ENCODE measurements around the gene GSG1L.
A peak's percentile ranks its signal among the peaks of the same experiment; 100 is the strongest.

GSG1L gene

DNA sequence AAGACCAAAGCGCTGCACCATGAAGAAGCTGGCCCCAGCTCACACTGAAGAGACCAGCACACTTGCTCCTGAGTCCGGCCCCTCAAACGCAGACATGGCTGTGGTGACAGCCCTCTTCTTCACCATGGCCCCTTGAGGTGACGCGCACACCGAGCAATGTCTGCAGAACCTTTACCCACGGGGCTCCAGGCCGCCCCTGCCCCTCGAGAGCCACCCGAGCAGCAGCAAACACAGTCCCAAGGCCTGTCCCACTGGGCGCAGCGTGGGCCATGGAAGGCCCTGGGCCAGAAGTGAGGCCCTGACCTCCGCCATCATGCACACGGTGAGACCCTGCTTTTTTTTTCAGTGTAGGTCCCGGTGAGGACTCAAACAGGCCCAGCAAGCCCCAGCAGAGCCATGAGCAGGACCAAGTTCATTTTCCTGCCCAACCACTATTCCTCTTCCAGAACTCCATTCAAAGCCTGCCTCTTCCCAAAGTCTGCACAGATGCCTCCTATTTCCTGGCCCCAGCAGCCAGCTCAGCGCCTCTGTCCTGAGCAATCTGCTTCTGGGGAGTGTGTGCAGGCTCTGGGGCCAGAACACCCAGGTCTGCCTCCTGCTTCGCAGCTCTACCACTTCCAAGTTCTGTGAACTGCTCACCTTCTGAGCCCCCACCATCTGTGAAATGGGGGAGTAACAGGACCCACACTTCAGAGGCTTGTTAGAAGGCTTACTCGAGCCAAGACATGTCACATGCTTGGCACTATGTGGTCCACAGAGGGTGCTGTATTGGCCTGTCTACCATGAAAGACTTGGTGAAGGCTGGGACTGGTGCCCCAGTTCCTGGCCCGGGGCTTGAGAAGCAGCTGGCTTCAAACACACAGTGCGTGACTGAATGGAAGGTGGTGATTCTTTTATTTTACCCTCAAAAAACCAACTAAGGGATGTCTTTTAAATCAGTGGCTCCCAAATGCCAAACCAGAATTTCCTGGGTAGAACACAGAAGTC lies 35.7 kb upstream of the GSG1L start:
- H3K4me1 Mint-ChIP-seq = peaks cover 6% of the 10 kb centered on the region
- no peaks in the 10 kb centered on the region for H3K9me3 Mint-ChIP-seq
- peak; percentile 9 for ATAC-seq
- DNase-seq (ENCODE audit: low spot score in 2 of 2) = no peak
- no peak overlapping the region for H3K4me3 Mint-ChIP-seq
- H3K36me3 Mint-ChIP-seq = peaks cover 88% of the 10 kb centered on the region
- peak overlapping the region; percentile 70 for H3K27ac Mint-ChIP-seq

DNA sequence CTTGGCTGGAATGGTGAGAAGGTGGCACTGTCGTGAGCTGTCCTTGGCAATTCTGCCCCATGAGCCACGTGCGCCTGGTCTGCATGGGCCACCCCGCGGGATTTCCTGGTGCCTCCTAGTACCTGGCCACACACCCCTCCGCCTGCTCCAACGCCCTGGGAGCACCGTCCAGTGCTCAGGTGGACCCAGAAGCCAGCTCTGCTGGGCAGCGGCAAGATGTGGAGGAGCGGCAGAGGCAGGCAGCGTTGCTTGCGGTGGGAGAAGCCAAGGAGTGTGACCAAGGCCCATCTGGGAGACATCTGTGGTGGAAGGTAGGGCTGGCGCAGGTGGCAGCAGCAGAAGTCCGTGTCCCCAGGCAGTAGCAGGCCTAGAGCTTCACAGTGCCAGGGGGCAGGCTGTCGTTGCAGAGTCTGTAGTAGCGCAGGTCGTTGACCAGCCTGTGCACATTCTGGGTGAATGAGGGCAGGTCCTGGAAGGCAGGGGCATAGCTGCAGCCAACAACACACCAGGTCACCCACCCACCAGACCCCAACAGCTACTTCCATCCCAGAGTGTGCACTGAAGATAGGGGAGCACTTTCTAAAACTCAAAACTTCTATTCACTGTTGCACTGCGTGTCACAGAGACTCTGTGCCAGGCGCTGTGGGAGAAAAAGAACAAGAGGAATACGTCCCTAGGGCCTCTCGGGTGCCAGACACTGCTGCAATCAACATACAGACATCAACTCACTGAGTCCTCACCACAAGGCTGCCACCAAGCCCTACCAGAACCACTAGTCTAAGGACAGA lies 34.9 kb upstream of the GSG1L start:
- H3K4me3 Mint-ChIP-seq = no peak overlapping the region
- peaks cover 82% of the 10 kb centered on the region for H3K36me3 Mint-ChIP-seq
- H3K27ac Mint-ChIP-seq = peak overlapping the region; percentile 68
- DNase-seq (ENCODE audit: low spot score in 2 of 2) (no peak), ATAC-seq (peak; percentile 14)
- peaks cover 6% of the 10 kb centered on the region for H3K4me1 Mint-ChIP-seq
- H3K9me3 Mint-ChIP-seq = no peaks in the 10 kb centered on the region

DNA sequence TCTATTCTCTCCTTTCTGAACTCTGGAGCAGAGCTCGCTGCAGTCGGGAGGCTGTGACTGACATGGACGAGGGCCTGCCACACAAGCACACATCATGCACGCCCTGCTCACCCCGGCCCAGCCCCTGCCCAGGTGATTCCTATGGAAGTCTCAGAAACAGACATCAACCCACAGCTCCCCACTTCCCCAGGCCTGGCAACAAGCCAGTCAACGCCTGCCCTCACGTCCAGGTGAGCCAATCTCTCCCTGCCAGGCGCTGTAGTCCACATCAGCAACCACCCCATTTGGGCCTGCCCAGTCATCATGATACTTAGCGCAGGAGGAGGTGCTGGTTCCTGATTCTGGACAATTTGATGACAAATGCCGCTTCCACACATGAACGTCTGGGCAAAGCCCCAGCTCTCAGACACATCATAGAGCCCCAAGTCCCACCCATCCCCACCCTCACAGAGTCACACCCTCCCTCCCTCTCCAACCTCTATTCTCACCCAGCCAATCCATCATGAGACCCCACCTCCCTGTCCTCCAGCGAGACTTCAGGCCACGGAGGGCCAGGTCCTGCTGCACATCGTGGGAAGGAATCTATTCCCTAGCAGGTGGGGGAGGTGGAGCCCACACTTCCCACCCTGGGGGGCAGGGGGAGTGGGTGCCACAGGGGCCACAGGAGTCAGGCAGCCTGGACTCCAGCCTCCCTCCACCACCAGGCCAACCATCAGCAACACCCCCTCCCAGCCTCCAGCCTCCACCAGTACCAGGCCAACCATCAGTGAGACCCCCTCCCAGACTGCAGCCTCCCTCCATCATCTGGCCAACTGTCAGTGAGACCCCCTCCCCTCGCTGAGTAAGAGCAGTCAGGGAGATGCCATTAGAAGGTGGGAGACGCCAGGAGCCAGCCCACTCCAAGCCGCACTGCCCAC lies 33.7 kb upstream of the GSG1L start:
- Mint-ChIP-seq H3K27ac (peak overlapping the region; percentile 68), H3K36me3 (peaks cover 82% of the 10 kb centered on the region), H3K4me3 (no peak overlapping the region), H3K4me1 (peaks cover 6% of the 10 kb centered on the region), H3K9me3 (no peaks in the 10 kb centered on the region)
- DNase-seq (ENCODE audit: low spot score in 2 of 2) (no peak), ATAC-seq (no peak)

DNA sequence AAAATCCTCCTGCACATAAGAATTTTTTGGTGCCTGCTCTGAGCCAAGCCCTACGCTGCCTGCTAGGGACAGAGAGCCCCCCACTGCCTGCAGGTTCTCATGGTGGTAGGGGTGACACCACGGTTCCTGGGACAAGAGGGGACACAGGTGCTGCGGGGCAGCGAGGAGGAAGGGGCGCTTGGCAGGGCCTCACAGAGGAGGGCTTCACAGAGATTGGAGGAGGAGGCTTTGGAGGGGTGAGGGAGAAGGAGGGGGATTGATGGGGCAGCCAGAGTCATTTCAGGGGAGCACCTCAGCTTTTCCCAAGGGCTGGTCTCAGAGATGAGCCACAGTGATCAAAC lies 29.8 kb upstream of the GSG1L start:
- H3K36me3 Mint-ChIP-seq = peaks cover 64% of the 10 kb centered on the region
- ATAC-seq (no peak), DNase-seq (ENCODE audit: low spot score in 2 of 2) (no peak)
- no peaks in the 10 kb centered on the region for H3K9me3 Mint-ChIP-seq
- peaks cover 20% of the 10 kb centered on the region for H3K4me1 Mint-ChIP-seq
- H3K27ac Mint-ChIP-seq = peak overlapping the region; percentile 65
- H3K4me3 Mint-ChIP-seq = no peak overlapping the region

DNA sequence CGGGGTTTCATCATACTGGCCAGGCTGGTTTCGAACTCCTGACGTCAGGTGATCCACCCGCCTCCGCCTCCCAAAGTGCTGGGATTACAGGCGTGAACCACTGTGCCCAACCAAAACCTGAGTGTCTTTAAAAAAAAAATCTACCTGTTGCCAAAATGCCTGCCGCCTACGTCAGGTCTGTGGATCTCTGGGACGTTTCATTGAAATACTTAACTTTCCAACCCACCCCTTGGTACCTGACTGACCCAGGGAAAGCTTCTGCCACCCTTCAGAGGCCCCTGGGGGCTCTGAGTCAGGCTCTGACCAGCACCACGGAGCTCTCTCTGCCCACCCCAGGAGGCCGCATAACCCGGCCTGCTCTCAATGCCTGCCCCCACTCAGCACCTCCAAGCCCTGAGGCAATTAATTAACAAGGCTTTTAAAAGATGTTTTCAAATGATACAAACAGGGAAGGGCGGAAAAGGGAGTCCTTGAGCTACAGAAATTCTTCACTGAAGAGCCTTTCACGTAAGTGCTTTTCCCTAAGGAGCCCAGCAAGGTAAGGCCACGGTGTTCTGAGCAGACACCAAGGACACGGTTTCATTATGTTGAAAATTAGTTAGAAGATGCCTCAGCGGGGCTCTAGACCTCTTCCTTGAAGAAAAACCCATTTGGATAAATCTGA lies 29.3 kb upstream of the GSG1L start:
- DNase-seq (ENCODE audit: low spot score in 2 of 2) = no peak
- Mint-ChIP-seq H3K4me1 (peaks cover 20% of the 10 kb centered on the region), H3K36me3 (peaks cover 59% of the 10 kb centered on the region), H3K4me3 (no peak overlapping the region), H3K9me3 (no peaks in the 10 kb centered on the region), H3K27ac (peak overlapping the region; percentile 65)
- no peak for ATAC-seq

DNA sequence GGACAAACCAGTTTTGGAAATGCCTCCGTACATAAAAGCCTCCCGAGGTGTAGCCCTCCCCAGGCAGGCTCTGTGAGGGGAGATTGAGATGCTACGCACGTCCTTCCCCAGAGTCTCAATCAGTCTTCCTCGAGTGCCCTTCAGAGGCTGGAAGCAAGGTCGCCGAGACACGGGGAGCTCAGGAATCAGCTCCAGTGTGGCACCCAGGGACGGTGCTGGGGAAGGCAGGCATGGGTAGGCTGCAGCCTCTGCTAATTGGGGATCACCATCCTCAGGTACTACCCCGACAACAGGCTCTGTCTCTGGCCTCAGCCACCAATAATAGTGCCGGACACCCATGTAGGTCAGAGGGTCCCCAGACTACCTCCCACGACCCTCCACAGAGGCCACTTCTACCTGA lies 28.1 kb upstream of the GSG1L start:
- H3K27ac Mint-ChIP-seq = no peak overlapping the region
- H3K36me3 Mint-ChIP-seq = peaks cover 47% of the 10 kb centered on the region
- H3K4me3 Mint-ChIP-seq = no peak overlapping the region
- no peaks in the 10 kb centered on the region for H3K9me3 Mint-ChIP-seq
- ATAC-seq (no peak), DNase-seq (ENCODE audit: low spot score in 2 of 2) (no peak)
- peaks cover 14% of the 10 kb centered on the region for H3K4me1 Mint-ChIP-seq

DNA sequence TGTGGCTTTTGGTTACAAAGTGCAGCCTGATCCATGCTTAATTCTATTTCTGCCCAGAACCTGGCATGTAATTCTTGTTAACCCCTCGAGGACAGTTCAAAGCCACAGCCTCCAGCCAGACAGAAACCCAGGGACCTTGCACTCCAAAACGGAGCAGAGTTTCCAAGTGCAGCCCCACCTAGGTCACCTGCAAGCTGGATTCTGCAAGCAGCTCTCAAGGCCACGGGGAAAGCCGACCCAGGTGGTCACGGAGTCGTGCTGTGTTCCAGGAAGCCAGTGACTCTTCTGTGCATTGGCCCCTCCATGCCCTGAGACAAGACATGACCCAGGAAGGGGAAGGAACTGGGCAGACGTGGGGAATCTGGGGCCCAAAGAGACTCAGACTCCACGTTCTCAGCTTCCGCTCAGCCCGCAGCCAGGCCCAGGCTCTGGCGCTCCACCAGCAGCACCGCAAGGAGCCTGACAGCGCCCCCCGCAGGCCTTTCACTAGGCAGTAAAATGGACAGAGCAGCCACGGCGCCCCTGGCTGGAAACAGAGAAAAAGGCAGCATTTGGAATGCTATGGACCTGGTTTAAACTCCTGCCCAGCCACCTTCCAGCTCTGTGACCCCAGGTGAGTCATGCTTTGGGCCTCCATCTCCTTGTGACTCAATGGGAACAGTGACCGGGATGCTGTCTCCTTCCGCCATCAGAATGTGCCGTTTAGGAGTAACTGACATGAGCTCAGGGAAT lies 27.3 kb upstream of the GSG1L start:
- ATAC-seq (no peak), DNase-seq (ENCODE audit: low spot score in 2 of 2) (no peak)
- Mint-ChIP-seq H3K4me1 (peaks cover 14% of the 10 kb centered on the region), H3K4me3 (no peak overlapping the region), H3K36me3 (peaks cover 39% of the 10 kb centered on the region), H3K9me3 (no peaks in the 10 kb centered on the region), H3K27ac (peak overlapping the region; percentile 63)

DNA sequence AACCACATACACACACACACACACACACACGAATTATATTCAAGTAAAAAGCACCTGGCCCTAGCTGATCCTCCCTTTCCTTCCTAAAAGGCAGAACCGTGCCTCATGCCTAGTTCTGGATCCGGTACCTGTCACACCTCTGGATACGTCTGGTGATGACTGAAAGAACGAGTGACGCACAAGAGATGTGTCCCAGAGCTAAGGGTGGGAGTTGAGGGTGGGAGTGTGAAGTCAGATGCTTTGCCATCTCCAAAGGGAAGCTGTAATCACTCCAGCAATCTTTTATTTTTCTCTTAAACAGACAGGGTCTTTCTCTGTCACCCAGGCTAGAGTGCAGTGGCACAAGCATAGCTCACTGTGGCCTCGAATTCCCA lies 26.5 kb upstream of the GSG1L start:
- H3K27ac Mint-ChIP-seq = peak overlapping the region; percentile 63
- H3K36me3 Mint-ChIP-seq = peaks cover 34% of the 10 kb centered on the region
- no peaks in the 10 kb centered on the region for H3K9me3 Mint-ChIP-seq
- peaks cover 14% of the 10 kb centered on the region for H3K4me1 Mint-ChIP-seq
- no peak overlapping the region for H3K4me3 Mint-ChIP-seq
- ATAC-seq (no peak), DNase-seq (ENCODE audit: low spot score in 2 of 2) (no peak)

DNA sequence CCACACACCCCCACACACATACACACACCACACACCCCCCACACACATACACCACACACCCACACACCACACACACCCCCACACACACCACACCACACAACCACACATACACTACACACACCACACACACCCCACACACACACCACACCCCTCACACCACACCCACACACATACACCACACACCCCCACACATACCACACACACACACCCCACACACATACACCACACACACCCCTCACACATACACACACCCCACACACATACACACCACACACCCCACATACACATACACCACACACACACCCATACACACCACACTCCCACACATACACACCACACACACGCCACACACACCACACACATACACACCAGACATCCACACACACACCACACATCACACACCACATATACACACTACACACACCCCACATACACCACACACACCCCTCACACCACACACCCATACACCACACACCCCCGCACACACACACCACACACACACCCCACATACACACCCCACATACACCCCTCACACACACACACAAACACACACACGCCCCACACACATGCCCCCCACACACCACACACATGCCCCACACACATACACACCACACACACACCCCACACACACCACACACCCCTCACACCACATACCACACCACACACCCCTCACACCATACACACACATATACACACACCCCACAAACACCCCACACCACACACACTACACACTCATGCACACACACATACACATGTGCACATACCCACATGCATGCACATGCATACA lies 25.9 kb upstream of the GSG1L start:
- no peak overlapping the region for H3K4me3 Mint-ChIP-seq
- H3K36me3 Mint-ChIP-seq = peaks cover 34% of the 10 kb centered on the region
- peak overlapping the region; percentile 63 for H3K27ac Mint-ChIP-seq
- H3K4me1 Mint-ChIP-seq = peaks cover 14% of the 10 kb centered on the region
- no peaks in the 10 kb centered on the region for H3K9me3 Mint-ChIP-seq
- DNase-seq (ENCODE audit: low spot score in 2 of 2) (no peak), ATAC-seq (peak; percentile 17)

DNA sequence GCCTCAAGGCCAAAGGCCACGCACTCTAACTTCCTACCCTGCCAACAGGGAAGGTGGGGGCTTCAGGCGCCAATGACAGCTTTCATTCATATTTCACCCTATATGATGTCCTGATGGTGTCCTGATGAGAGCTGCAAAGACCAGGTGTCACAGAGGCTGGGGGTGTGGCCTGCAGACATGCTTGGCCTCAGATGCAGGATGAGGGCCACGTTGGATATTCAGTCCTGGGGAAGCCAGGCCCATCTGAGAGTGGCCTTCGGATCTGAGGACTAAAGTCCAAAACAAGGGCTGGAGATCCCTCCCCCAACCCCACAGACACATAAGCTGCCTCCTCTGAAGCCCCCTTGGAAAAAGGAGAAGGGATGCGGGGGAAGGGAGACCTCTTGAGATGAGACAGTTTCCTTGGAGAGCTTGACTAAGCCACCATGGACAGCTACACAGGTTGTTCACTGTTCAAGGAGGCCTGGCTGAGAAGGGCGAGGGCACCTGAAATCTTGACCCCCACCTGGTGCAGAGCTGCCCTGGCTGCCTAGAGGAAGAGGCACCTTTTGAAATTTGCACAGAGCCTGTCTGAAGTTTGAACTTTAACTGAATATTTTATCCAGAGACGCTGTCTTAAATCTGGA lies 24.3 kb upstream of the GSG1L start:
- ATAC-seq = peak; percentile 34
- no peak for DNase-seq (ENCODE audit: low spot score in 2 of 2)
- Mint-ChIP-seq H3K9me3 (no peaks in the 10 kb centered on the region), H3K4me1 (peaks cover 14% of the 10 kb centered on the region), H3K36me3 (peaks cover 25% of the 10 kb centered on the region), H3K4me3 (no peak overlapping the region), H3K27ac (peak overlapping the region; percentile 86)

DNA sequence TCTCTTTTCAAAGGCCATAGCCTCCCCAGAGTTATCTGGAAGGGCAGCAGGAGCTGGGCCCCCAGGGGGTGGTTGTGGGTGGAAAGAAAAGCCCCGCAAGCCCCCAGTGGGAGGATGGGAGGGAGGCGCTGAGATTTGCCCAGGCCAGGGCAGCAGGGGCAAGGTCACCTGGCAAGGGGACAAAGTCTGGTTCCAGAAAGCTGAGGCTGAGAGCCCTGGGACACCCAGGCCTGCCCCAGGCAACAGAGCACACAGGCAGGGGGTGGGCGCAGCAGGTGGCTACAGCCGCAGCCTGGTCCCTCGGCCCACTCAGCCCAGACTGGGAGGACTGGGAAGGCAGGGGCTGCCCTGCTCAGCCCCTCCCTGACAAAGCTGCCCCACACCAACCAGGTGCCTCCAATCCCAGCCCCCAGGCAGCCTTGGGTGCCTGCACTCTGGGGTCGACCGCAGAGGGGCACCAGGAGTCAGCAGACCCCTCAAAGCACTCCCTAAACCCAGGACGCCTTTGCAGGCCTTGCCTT lies 23.7 kb upstream of the GSG1L start:
- H3K36me3 Mint-ChIP-seq = peaks cover 20% of the 10 kb centered on the region
- peaks cover 14% of the 10 kb centered on the region for H3K4me1 Mint-ChIP-seq
- H3K4me3 Mint-ChIP-seq = no peak overlapping the region
- DNase-seq (ENCODE audit: low spot score in 2 of 2) (no peak), ATAC-seq (no peak)
- no peak overlapping the region for H3K27ac Mint-ChIP-seq
- H3K9me3 Mint-ChIP-seq = no peaks in the 10 kb centered on the region

DNA sequence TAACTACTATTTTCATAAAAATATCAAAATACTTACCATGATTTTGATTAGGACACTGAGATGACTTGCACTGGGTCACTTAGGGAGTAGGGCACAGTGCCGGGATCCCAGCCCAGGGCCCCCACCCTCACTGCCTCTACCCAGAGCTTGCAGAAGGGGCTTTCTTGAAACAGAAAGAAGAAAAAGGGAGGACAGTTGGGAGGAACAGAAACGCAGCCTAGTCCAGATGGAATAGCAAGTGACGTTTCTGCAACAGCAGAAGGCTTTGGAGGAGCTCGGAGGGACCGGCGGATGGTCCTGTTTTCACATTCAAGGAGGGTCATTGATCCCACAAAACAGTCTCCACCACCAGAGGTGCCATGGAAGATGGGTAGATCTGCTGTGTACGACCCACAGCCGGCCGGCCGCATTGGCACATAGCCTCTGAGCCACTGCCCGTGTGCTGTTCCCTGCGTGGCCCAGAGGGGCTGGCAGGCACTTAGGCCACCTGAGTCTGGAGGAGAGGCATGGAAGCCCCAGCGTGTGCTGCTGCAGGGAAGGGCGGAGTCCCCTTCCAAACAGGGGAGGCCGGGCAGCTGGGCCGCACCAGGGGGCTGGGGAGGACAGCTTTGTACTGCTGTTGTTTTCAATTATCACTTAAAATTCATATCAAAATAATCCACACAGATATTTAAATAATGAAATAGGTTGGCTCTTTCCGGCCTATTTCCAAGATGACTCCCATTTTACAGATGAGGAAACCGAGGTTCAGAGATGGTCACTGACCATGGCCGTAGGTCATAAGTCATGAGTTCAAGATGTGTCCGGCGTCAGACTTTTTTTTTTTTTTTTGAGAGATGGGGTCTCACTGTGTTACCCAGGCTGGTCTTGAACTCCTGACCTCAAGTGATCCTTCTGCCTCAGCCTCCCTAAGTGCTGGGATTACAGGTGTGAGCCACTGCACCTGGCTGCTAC lies 22.9 kb upstream of the GSG1L start:
- H3K36me3 Mint-ChIP-seq = peaks cover 12% of the 10 kb centered on the region
- H3K4me3 Mint-ChIP-seq = no peak overlapping the region
- no peak for ATAC-seq
- H3K4me1 Mint-ChIP-seq = peaks cover 14% of the 10 kb centered on the region
- DNase-seq (ENCODE audit: low spot score in 2 of 2) = no peak
- no peaks in the 10 kb centered on the region for H3K9me3 Mint-ChIP-seq
- H3K27ac Mint-ChIP-seq = no peak overlapping the region

Measured in stimulated activated effector memory CD8-positive, alpha-beta T cell treated with anti-CD3 and anti-CD28 coated beads, Interleukin-12 subunit alpha, Interleukin-12 subunit beta, amount 100 ng/mL, for 72 hours (primary cell).